ENCODE measurements around the gene ANKS1B.
A peak's percentile ranks its signal among the peaks of the same experiment; 100 is the strongest.
"Not testable (repeated sequence)": the region's sequence is repeated elsewhere in the genome, so short reads cannot be mapped to it uniquely, and the experiment has no call there.

Gene ANKS1B

GRCh38 chr12:98894412-98895085 lies 1090.2 kb downstream of the ANKS1B start:
- DNase-seq, result peak in 43 of 56 donors; percentile 26 to 86 (median 69)

GRCh38 chr12:98893675-98894411 lies 1090.9 kb downstream of the ANKS1B start:
- peak in 7 of 56 donors; percentile 12 to 67 (median 58) for DNase-seq

GRCh38 chr12:98893126-98893674 lies 1091.5 kb downstream of the ANKS1B start:
- peak in 9 of 56 donors; percentile 10 to 52 (median 26) for DNase-seq

- no peak for DNase-seq
Observed at GRCh38 chr12:98885778-98886177, 1099.0 kb downstream of the ANKS1B start.

GRCh38 chr12:98883231-98883630 lies 1101.5 kb downstream of the ANKS1B start:
- peak in 40 of 56 donors; percentile 6 to 81 (median 48) for DNase-seq

GRCh38 chr12:98882526-98882925 lies 1102.2 kb downstream of the ANKS1B start:
- no peak for DNase-seq

- DNase-seq, result no peak
Observed at GRCh38 chr12:98873776-98874175, 1111.0 kb downstream of the ANKS1B start.

- DNase-seq, result peak in 50 of 56 donors; percentile 14 to 87 (median 66)
Observed at GRCh38 chr12:98870504-98870903, 1114.2 kb downstream of the ANKS1B start.

GRCh38 chr12:98869886-98870503 lies 1114.7 kb downstream of the ANKS1B start:
- DNase-seq, result no peak

GRCh38 chr12:98868538-98868937 lies 1116.2 kb downstream of the ANKS1B start:
- DNase-seq, result no peak

GRCh38 chr12:98868076-98868475 lies 1116.7 kb downstream of the ANKS1B start:
- DNase-seq, result peak in 19 of 56 donors; percentile 8 to 68 (median 38)

- DNase-seq, result no peak
Observed at GRCh38 chr12:98864363-98864762, 1120.4 kb downstream of the ANKS1B start.

GRCh38 chr12:98863167-98863566 lies 1121.6 kb downstream of the ANKS1B start:
- peak in 16 of 56 donors; percentile 4 to 39 (median 22) for DNase-seq

- no peak for DNase-seq
Observed at GRCh38 chr12:98861251-98861650, 1123.5 kb downstream of the ANKS1B start.

- no peak for DNase-seq
Observed at GRCh38 chr12:98856897-98857540, 1127.7 kb downstream of the ANKS1B start.

GRCh38 chr12:98852181-98852580 lies 1132.6 kb downstream of the ANKS1B start:
- peak in 2 of 56 donors; percentile 8 to 12 for DNase-seq

GRCh38 chr12:98847242-98847641 lies 1137.5 kb downstream of the ANKS1B start:
- no peak for DNase-seq

- no peak for DNase-seq
Observed at GRCh38 chr12:98845957-98846356, 1138.8 kb downstream of the ANKS1B start.

GRCh38 chr12:98840325-98840724 lies 1144.4 kb downstream of the ANKS1B start:
- no peak for DNase-seq

GRCh38 chr12:98838231-98838647 lies 1146.5 kb downstream of the ANKS1B start:
- DNase-seq, result peak in 17 of 56 donors; percentile 6 to 55 (median 22)

GRCh38 chr12:98837134-98837752 lies 1147.5 kb downstream of the ANKS1B start:
- not testable (repeated sequence) for DNase-seq

All from nucleus accumbens (tissue), 56 donors.